Caco-2 (cell line): ENCODE measurements around the gene IL12RB1. TPM values are rescaled to one million over a fixed set of nuclear protein-coding genes. Genes with fewer than 3 reads are reported as not detected.

ENCODE experiments used
- BruUV-seq: library from RNA; stranded (reverse); fragments of 400-500 nt; replicated peaks from 2 replicates; lab custom pipeline; 2021; lab: Mats Ljungman, UMichigan
- CTCF ChIA-PET: fragments of 300-600 bp; sonication (Branson Sonifier 250); formaldehyde crosslinking; loops from one replicate; lab custom pipeline; 2022; ENCODE audit warnings: antibody characterized with exemption; lab: Charles Lee
- POLR2A ChIA-PET: fragments of 300-600 bp; sonication (Branson Sonifier 250); formaldehyde crosslinking; loops from one replicate; lab custom pipeline; 2022; ENCODE audit warnings: antibody characterized with exemption; lab: Charles Lee
- DNase-seq, 2 experiments: peaks; one replicate each; pipeline versions ENCODE4 v3.0.0 to v3.0.0-alpha.2; 2020 to 2022
- H3K27me3 ChIP-seq: replicated peaks from 2 replicates; pipeline ENCODE4 v1.6.0; 2011; ENCODE audit warnings: low read length; ENCODE audit not compliant: control insufficient read depth, insufficient read depth
- H3K36me3 ChIP-seq: 2 replicates; pipeline ENCODE4 v1.5.1; 2011; ENCODE audit warnings: low read length; ENCODE audit not compliant: control insufficient read depth, insufficient read depth
- H3K4me1 ChIP-seq: fragments of 250-450 bp; sonication (Bioruptor Pico); 2 replicates; pipeline ENCODE4 v1.5.1; 2020; ENCODE audit warnings: mild to moderate bottlenecking
- H3K4me3 ChIP-seq: 2 replicates; pipeline ENCODE4 v1.5.1; 2011; ENCODE audit warnings: low read depth, mild to moderate bottlenecking, control low read depth, low read length
- H3K9me3 ChIP-seq: fragments of 250-450 bp; sonication (Bioruptor Pico); 2 replicates; pipeline ENCODE4 v1.5.1; 2020; ENCODE audit warnings: mild to moderate bottlenecking, moderate library complexity
- H3K27ac Mint-ChIP-seq: one replicate; pipeline ENCODE4 v1.8.0; 2022; ENCODE audit warnings: mixed read lengths; ENCODE audit not compliant: unreplicated experiment
- H3K27me3 Mint-ChIP-seq: one replicate; pipeline ENCODE4 v1.8.0; 2022; ENCODE audit warnings: mixed read lengths; ENCODE audit not compliant: insufficient read depth, unreplicated experiment
- H3K36me3 Mint-ChIP-seq: one replicate; pipeline ENCODE4 v1.8.0; 2022; ENCODE audit warnings: mild to moderate bottlenecking, mixed read lengths; ENCODE audit not compliant: insufficient read depth, unreplicated experiment
- H3K4me1 Mint-ChIP-seq: one replicate; pipeline ENCODE4 v1.8.0; 2022; ENCODE audit warnings: low read depth, mixed read lengths; ENCODE audit not compliant: unreplicated experiment
- H3K4me3 Mint-ChIP-seq: one replicate; pipeline ENCODE4 v1.8.0; 2022; ENCODE audit warnings: mild to moderate bottlenecking, moderate library complexity, mixed read lengths; ENCODE audit not compliant: unreplicated experiment
- H3K9me3 Mint-ChIP-seq: one replicate; pipeline ENCODE4 v1.8.0; 2022; ENCODE audit warnings: mixed read lengths; ENCODE audit not compliant: unreplicated experiment
- intact Hi-C: fragments of 100-400 bp; cut with micrococcal nuclease; formaldehyde crosslinking; loops from one replicate; pipeline ENCODE4 v1.10.0; 2022; ENCODE audit not compliant: unreplicated experiment
- total RNA-seq: library from RNA; stranded (reverse); gene quantifications from 2 replicates; pipeline ENCODE4 v1.2.3, GENCODE V29; 2022
- TF ChIP-seq, protein P1 (sequence below), 2 experiments: fragments of 200-600 bp in 1 of 2; IDR thresholded peaks; 1 replicate in 1 of 2; 2 replicates in 1 of 2; pipeline versions ENCODE4 v1.5.1 to v1.8.0; 2011 to 2022; ENCODE audit warnings: antibody characterized with exemption in 1 of 2, control low read depth in 1 of 2, inconsistent platforms in 1 of 2, low read depth in 1 of 2, low read length in 1 of 2, mild to moderate bottlenecking in 1 of 2, moderate library complexity in 1 of 2; ENCODE audit not compliant: insufficient read depth in 1 of 2, severe bottlenecking in 1 of 2, unreplicated experiment in 1 of 2

IL12RB1 gene
- total RNA-seq, 1 experiment from 2014 or later, result not detected

GRCh38 chr19:18055967-18056366, 30.8 kb downstream of the IL12RB1 start:
- Mint-ChIP-seq H3K27ac (no peak overlapping the region), H3K4me3 (no peak overlapping the region), H3K4me1 (no peaks in the 10 kb centered on the region), H3K36me3 (no peaks in the 10 kb centered on the region), H3K27me3 (peaks cover under 1% of the 10 kb centered on the region), H3K9me3 (no peaks in the 10 kb centered on the region)
- ChIA-PET POLR2A (no interaction called here), CTCF (interaction anchor here (0.7 kb wide), 1 partner anchor 117 kb away, joined by 5 read pairs; no protein-coding TSS in a partner anchor)
- TF ChIP-seq, protein P1, sequence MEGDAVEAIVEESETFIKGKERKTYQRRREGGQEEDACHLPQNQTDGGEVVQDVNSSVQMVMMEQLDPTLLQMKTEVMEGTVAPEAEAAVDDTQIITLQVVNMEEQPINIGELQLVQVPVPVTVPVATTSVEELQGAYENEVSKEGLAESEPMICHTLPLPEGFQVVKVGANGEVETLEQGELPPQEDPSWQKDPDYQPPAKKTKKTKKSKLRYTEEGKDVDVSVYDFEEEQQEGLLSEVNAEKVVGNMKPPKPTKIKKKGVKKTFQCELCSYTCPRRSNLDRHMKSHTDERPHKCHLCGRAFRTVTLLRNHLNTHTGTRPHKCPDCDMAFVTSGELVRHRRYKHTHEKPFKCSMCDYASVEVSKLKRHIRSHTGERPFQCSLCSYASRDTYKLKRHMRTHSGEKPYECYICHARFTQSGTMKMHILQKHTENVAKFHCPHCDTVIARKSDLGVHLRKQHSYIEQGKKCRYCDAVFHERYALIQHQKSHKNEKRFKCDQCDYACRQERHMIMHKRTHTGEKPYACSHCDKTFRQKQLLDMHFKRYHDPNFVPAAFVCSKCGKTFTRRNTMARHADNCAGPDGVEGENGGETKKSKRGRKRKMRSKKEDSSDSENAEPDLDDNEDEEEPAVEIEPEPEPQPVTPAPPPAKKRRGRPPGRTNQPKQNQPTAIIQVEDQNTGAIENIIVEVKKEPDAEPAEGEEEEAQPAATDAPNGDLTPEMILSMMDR (IDR thresholded peaks at IDR 0.05; ENCODE audit: insufficient read depth in 1 of 2, low read depth in 1 of 2, low read length in 1 of 2, severe bottlenecking in 1 of 2, unreplicated experiment in 1 of 2), result no peak
- Histone ChIP-seq H3K27me3 (no peaks in the 10 kb centered on the region), H3K36me3 (no peaks in the 10 kb centered on the region), H3K9me3 (no peaks in the 10 kb centered on the region), H3K4me3 (no peak overlapping the region), H3K4me1 (no peaks in the 10 kb centered on the region)
- DNase-seq, result no peak
- intact Hi-C loops, result no loop called here
- no TSS peak for BruUV-seq

- no TSS peak for BruUV-seq
- Mint-ChIP-seq H3K36me3 (no peaks in the 10 kb centered on the region), H3K27ac (no peak overlapping the region), H3K9me3 (no peaks in the 10 kb centered on the region), H3K4me1 (no peaks in the 10 kb centered on the region), H3K4me3 (no peak overlapping the region), H3K27me3 (peaks cover 8% of the 10 kb centered on the region)
- DNase-seq, result no peak
- Histone ChIP-seq H3K4me1 (no peaks in the 10 kb centered on the region), H3K27me3 (no peaks in the 10 kb centered on the region), H3K4me3 (no peak overlapping the region), H3K36me3 (no peaks in the 10 kb centered on the region), H3K9me3 (no peaks in the 10 kb centered on the region)
- TF ChIP-seq, protein P1 (IDR thresholded peaks at IDR 0.05; ENCODE audit: insufficient read depth in 1 of 2, low read depth in 1 of 2, low read length in 1 of 2, severe bottlenecking in 1 of 2, unreplicated experiment in 1 of 2), result no peak
- intact Hi-C loops, result no loop called here
- POLR2A ChIA-PET, result no interaction called here
- CTCF ChIA-PET, result no interaction called here
These were observed 33.0 kb downstream of the IL12RB1 start for GRCh38 chr19:18053576-18054219.

- H3K4me3 Mint-ChIP-seq, result no peak overlapping the region
- H3K27me3 Mint-ChIP-seq, result peaks cover 8% of the 10 kb centered on the region
- Histone ChIP-seq H3K27me3 (no peaks in the 10 kb centered on the region), H3K36me3 (no peaks in the 10 kb centered on the region), H3K4me1 (no peaks in the 10 kb centered on the region), H3K4me3 (no peak overlapping the region), H3K9me3 (no peaks in the 10 kb centered on the region)
- ChIA-PET CTCF (no interaction called here), POLR2A (interaction anchor here (0.6 kb wide), 1 partner anchor 75 kb away, joined by 3 read pairs; no protein-coding TSS in a partner anchor)
- no peaks in the 10 kb centered on the region for H3K4me1 Mint-ChIP-seq
- intact Hi-C loops, result no loop called here
- TF ChIP-seq, protein P1 (IDR thresholded peaks at IDR 0.05; ENCODE audit: insufficient read depth in 1 of 2, low read depth in 1 of 2, low read length in 1 of 2, severe bottlenecking in 1 of 2, unreplicated experiment in 1 of 2), result no peak
- H3K36me3 Mint-ChIP-seq, result no peaks in the 10 kb centered on the region
- H3K27ac Mint-ChIP-seq, result no peak overlapping the region
- H3K9me3 Mint-ChIP-seq, result no peaks in the 10 kb centered on the region
- DNase-seq, result no peak
- no TSS peak for BruUV-seq
These were observed 34.8 kb downstream of the IL12RB1 start for GRCh38 chr19:18051887-18052286.
